ENCODE measurements around the gene ANGPT4. TPM values are rescaled to one million over a fixed set of nuclear protein-coding genes. Genes with fewer than 3 reads are reported as not detected.

ANGPT4 gene
- total RNA-seq, result 1 to 10 TPM; 1.4 to 1.6 TPM

- DNase-seq (ENCODE audit: low spot score), result no peak
- Histone ChIP-seq H3K9me3 (no peaks in the 10 kb centered on the region), H3K4me1 (ENCODE audit: control insufficient read depth in 1 of 2, low read depth in 2 of 2) (peaks cover 0 to 3% of the 10 kb centered on the region in 2 donors), H3K36me3 (no peaks in the 10 kb centered on the region), H3K27me3 (replicated peaks; ENCODE audit: insufficient read depth) (no peaks in the 10 kb centered on the region), H3K4me3 (no peak within 1 kb of the TSS), H3K27ac (no peak within 1 kb of the TSS)
- TF ChIP-seq, protein P1, sequence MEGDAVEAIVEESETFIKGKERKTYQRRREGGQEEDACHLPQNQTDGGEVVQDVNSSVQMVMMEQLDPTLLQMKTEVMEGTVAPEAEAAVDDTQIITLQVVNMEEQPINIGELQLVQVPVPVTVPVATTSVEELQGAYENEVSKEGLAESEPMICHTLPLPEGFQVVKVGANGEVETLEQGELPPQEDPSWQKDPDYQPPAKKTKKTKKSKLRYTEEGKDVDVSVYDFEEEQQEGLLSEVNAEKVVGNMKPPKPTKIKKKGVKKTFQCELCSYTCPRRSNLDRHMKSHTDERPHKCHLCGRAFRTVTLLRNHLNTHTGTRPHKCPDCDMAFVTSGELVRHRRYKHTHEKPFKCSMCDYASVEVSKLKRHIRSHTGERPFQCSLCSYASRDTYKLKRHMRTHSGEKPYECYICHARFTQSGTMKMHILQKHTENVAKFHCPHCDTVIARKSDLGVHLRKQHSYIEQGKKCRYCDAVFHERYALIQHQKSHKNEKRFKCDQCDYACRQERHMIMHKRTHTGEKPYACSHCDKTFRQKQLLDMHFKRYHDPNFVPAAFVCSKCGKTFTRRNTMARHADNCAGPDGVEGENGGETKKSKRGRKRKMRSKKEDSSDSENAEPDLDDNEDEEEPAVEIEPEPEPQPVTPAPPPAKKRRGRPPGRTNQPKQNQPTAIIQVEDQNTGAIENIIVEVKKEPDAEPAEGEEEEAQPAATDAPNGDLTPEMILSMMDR (IDR thresholded peaks at IDR 0.05), result no peak
- no peak for ATAC-seq (ENCODE audit: insufficient number of reproducible peaks, low FRiP score, low read depth)
These were observed at the start of gene ANGPT4 for GRCh38 chr20:916125-916799. ANGPT4 (minus strand) TSS chr20:916334; CDS start chr20:916214, 120 bp downstream.

- H3K27ac ChIP-seq, result no peak overlapping the region
- TF ChIP-seq, protein P1 (IDR thresholded peaks at IDR 0.05), result no peak
- H3K4me3 ChIP-seq, result no peak overlapping the region
- ATAC-seq (ENCODE audit: insufficient number of reproducible peaks, low FRiP score, low read depth), result no peak
- no peaks in the 10 kb centered on the region for H3K9me3 ChIP-seq
- no peak for DNase-seq (ENCODE audit: low spot score)
- no peaks in the 10 kb centered on the region for H3K27me3 ChIP-seq (replicated peaks; ENCODE audit: insufficient read depth)
- H3K36me3 ChIP-seq, result no peaks in the 10 kb centered on the region
- no peaks in the 10 kb centered on the region for H3K4me1 ChIP-seq (ENCODE audit: control insufficient read depth in 1 of 2, low read depth in 2 of 2)
These were observed 47.7 kb upstream of the ANGPT4 start for GRCh38 chr20:963795-964194.

GRCh38 chr20:962683-963082, 46.5 kb upstream of the ANGPT4 start:
- TF ChIP-seq, protein P1 (IDR thresholded peaks at IDR 0.05), result no peak

GRCh38 chr20:962223-962622, 46.1 kb upstream of the ANGPT4 start:
- no peaks in the 10 kb centered on the region for H3K4me1 ChIP-seq (ENCODE audit: control insufficient read depth in 1 of 2, low read depth in 2 of 2)
- DNase-seq (ENCODE audit: low spot score) (no peak), ATAC-seq (ENCODE audit: insufficient number of reproducible peaks, low FRiP score, low read depth) (no peak)
- TF ChIP-seq, protein P1 (IDR thresholded peaks at IDR 0.05), result no peak
- no peaks in the 10 kb centered on the region for H3K27me3 ChIP-seq (replicated peaks; ENCODE audit: insufficient read depth)
- H3K27ac ChIP-seq, result no peak overlapping the region
- H3K36me3 ChIP-seq, result no peaks in the 10 kb centered on the region
- H3K4me3 ChIP-seq, result no peak overlapping the region
- no peaks in the 10 kb centered on the region for H3K9me3 ChIP-seq

More at GRCh38 chr20:962683-963082, 46.5 kb upstream of the ANGPT4 start:
- Histone ChIP-seq H3K4me3 (no peak overlapping the region), H3K4me1 (ENCODE audit: control insufficient read depth in 1 of 2, low read depth in 2 of 2) (no peaks in the 10 kb centered on the region), H3K36me3 (no peaks in the 10 kb centered on the region), H3K27me3 (replicated peaks; ENCODE audit: insufficient read depth) (no peaks in the 10 kb centered on the region), H3K27ac (no peak overlapping the region), H3K9me3 (no peaks in the 10 kb centered on the region)
- ATAC-seq (ENCODE audit: insufficient number of reproducible peaks, low FRiP score, low read depth) (no peak), DNase-seq (ENCODE audit: low spot score) (no peak)

- DNase-seq (ENCODE audit: low spot score) (no peak), ATAC-seq (ENCODE audit: insufficient number of reproducible peaks, low FRiP score, low read depth) (no peak)
- Histone ChIP-seq H3K27ac (no peak overlapping the region), H3K4me1 (ENCODE audit: control insufficient read depth in 1 of 2, low read depth in 2 of 2) (no peaks in the 10 kb centered on the region), H3K27me3 (replicated peaks; ENCODE audit: insufficient read depth) (no peaks in the 10 kb centered on the region), H3K4me3 (no peak overlapping the region), H3K36me3 (no peaks in the 10 kb centered on the region), H3K9me3 (no peaks in the 10 kb centered on the region)
- TF ChIP-seq, protein P1 (IDR thresholded peaks at IDR 0.05), result no peak
These were observed 45.6 kb upstream of the ANGPT4 start for GRCh38 chr20:961768-962167.
